Measurements from ENCODE around the gene P3H1.
"Not testable (repeated sequence)": the region's sequence is repeated elsewhere in the genome, so short reads cannot be mapped to it uniquely, and the experiment has no call there.

Gene P3H1

GRCh38 chr1:42757892-42758275 is 8.9 kb downstream of the P3H1 start:
- TF ChIP-seq CTCF (IDR thresholded peaks at IDR 0.05; ENCODE audit: low read depth, low read length) = no peak
- no peak for DNase-seq (ENCODE audit: low read depth in 2 of 2)
- H3K4me3 ChIP-seq (replicated peaks in 1 of 2; ENCODE audit: low read depth in 2 of 2, low read length in 2 of 2) = no peak overlapping the region

GRCh38 chr1:42756956-42757891 is 9.6 kb downstream of the P3H1 start:
- peak; percentile 78 for TF ChIP-seq CTCF (IDR thresholded peaks at IDR 0.05; ENCODE audit: low read depth, low read length)
- DNase-seq (ENCODE audit: low read depth in 2 of 2) = peak; percentile 73 to 78
- H3K4me3 ChIP-seq (replicated peaks in 1 of 2; ENCODE audit: low read depth in 2 of 2, low read length in 2 of 2) = no peak overlapping the region

GRCh38 chr1:42753070-42753469 is 13.8 kb downstream of the P3H1 start:
- TF ChIP-seq CTCF (IDR thresholded peaks at IDR 0.05; ENCODE audit: low read depth, low read length) = no peak
- no peak overlapping the region for H3K4me3 ChIP-seq (replicated peaks in 1 of 2; ENCODE audit: low read depth in 2 of 2, low read length in 2 of 2)
- peak; percentile 52 to 75 for DNase-seq (ENCODE audit: low read depth in 2 of 2)

- no peak for TF ChIP-seq CTCF (IDR thresholded peaks at IDR 0.05; ENCODE audit: low read depth, low read length)
- no peak for DNase-seq (ENCODE audit: low read depth in 2 of 2)
- no peak overlapping the region for H3K4me3 ChIP-seq (replicated peaks in 1 of 2; ENCODE audit: low read depth in 2 of 2, low read length in 2 of 2)
These were observed 14.5 kb downstream of the P3H1 start for GRCh38 chr1:42752284-42752683.

GRCh38 chr1:42751511-42752070 is 15.2 kb downstream of the P3H1 start:
- H3K4me3 ChIP-seq (replicated peaks in 1 of 2; ENCODE audit: low read depth in 2 of 2, low read length in 2 of 2); DNase-seq (ENCODE audit: low read depth in 2 of 2): not testable (repeated sequence)

GRCh38 chr1:42750041-42750440 is 16.8 kb downstream of the P3H1 start:
- TF ChIP-seq CTCF (IDR thresholded peaks at IDR 0.05; ENCODE audit: low read depth, low read length) = no peak
- DNase-seq (ENCODE audit: low read depth in 2 of 2) = no peak
- H3K4me3 ChIP-seq (replicated peaks in 1 of 2; ENCODE audit: low read depth in 2 of 2, low read length in 2 of 2) = no peak overlapping the region
